ENCODE data around the gene PCDH1.
A peak's percentile ranks its signal among the peaks of the same experiment; 100 is the strongest.

Gene PCDH1

GRCh38 chr5:141852448-141852847, 25.8 kb downstream of the PCDH1 start:
- no peak for DNase-seq

GRCh38 chr5:141851195-141851874, 26.9 kb downstream of the PCDH1 start:
- DNase-seq: no peak

GRCh38 chr5:141850786-141851185, 27.4 kb downstream of the PCDH1 start:
- no peak for DNase-seq

- DNase-seq: no peak
These were observed 27.9 kb downstream of the PCDH1 start for GRCh38 chr5:141850244-141850768.

GRCh38 chr5:141849415-141850243, 28.6 kb downstream of the PCDH1 start:
- peak; percentile 77 for DNase-seq

GRCh38 chr5:141848744-141849414, 29.3 kb downstream of the PCDH1 start:
- no peak for DNase-seq

GRCh38 chr5:141846031-141846430, 32.2 kb downstream of the PCDH1 start:
- peak; percentile 72 for DNase-seq

- no peak for DNase-seq
These were observed 32.8 kb downstream of the PCDH1 start for GRCh38 chr5:141845371-141845851.

GRCh38 chr5:141844414-141845097, 33.7 kb downstream of the PCDH1 start:
- no peak for DNase-seq

GRCh38 chr5:141843156-141843927, 34.9 kb downstream of the PCDH1 start:
- no peak for DNase-seq

- DNase-seq: peak; percentile 65
These were observed 36.6 kb downstream of the PCDH1 start for GRCh38 chr5:141841378-141842180.

GRCh38 chr5:141840826-141841360, 37.3 kb downstream of the PCDH1 start:
- DNase-seq: no peak

- no peak for DNase-seq
These were observed 37.9 kb downstream of the PCDH1 start for GRCh38 chr5:141840280-141840812.

GRCh38 chr5:141839015-141839513, 39.1 kb downstream of the PCDH1 start:
- DNase-seq: no peak

GRCh38 chr5:141838326-141839014, 39.7 kb downstream of the PCDH1 start:
- DNase-seq: no peak

- no peak for DNase-seq
These were observed 42.1 kb downstream of the PCDH1 start for GRCh38 chr5:141835928-141836670.

GRCh38 chr5:141834331-141834730, 43.9 kb downstream of the PCDH1 start:
- DNase-seq: no peak

GRCh38 chr5:141832131-141832530, 46.1 kb downstream of the PCDH1 start:
- no peak for DNase-seq

GRCh38 chr5:141828162-141828561, 50.0 kb downstream of the PCDH1 start:
- DNase-seq: no peak
